Stimulated activated CD8-positive, alpha-beta memory T cell treated with anti-CD3 and anti-CD28 coated beads, Interleukin-12 subunit alpha, Interleukin-12 subunit beta, amount 100 ng/mL, for 1 hour (primary cell): ENCODE data around the gene PPFIBP1.
"Not testable (repeated sequence)": the region's sequence is repeated elsewhere in the genome, so short reads cannot be mapped to it uniquely, and the experiment has no call there.

Experiments
- DNase-seq: peaks from one replicate; pipeline ENCODE4 v3.0.0-alpha.2; 2020; ENCODE audit warnings: low read depth

Gene PPFIBP1

GRCh38 chr12:27627853-27628469, 104.0 kb downstream of the PPFIBP1 start:
- DNase-seq: not testable (repeated sequence)

- not testable (repeated sequence) for DNase-seq
Observed at GRCh38 chr12:27630219-27630618, 106.2 kb downstream of the PPFIBP1 start.

- DNase-seq: no peak
Observed at GRCh38 chr12:27631365-27631764, 107.4 kb downstream of the PPFIBP1 start.

DNA sequence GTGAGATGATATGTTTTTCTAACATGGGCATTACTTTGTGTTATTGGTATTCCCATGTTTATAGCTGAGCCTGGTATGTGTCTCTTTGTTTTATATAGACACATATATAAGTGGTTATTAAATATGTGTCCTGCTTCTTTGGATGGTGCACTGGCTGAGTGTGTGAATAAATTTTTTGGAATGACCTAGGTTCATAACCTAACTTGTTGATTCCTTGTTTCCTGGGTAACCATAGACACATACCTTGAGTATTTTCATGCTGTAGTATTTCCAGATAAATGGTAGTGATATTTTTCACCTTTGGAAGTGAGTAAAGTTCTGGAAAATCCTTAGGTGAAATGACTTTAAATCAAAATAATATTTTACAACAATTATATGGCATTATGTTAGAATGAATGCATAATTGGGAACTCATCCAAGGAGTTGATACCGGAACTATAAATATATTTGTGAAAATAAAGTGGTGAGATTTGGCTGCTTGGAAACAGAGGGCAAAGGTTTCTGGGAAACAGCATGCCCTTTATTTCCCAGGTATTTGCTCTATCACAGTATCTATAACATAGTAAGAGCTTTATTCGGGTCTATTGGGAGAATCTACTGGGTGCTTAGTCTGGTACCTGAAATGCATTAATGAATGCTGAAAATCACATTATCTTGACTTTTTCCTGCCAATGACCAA, 107.9 kb downstream of the PPFIBP1 start:
- no peak for DNase-seq

DNA sequence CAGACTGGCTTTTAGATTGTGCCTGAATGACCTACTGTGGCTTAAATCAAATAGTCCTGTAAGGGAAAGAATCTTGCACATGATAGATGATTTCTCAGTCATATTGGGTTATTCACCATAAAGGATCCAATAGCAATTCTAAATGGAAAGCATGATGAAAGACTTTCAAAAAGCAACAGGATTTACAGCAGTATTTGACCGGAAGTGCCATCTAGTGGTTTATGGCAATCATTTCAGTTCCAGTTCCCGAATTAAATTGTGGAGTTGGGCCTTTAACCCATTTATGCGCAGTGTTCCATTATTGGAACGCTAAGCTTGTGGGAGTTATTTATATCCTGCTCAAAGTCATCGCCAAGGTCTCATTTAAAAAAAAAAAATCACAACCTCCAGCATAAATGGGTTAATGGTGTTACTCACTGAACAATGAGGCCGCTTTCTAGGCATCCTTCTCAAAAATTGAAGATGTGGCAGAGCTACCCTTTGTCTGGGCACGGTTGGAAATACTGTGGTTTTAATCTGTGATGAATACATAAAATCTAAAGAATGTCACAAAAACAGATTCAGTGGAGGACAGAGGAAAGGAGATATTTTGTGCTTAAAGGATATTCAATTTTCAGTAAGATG, 111.5 kb downstream of the PPFIBP1 start:
- DNase-seq: no peak

DNA sequence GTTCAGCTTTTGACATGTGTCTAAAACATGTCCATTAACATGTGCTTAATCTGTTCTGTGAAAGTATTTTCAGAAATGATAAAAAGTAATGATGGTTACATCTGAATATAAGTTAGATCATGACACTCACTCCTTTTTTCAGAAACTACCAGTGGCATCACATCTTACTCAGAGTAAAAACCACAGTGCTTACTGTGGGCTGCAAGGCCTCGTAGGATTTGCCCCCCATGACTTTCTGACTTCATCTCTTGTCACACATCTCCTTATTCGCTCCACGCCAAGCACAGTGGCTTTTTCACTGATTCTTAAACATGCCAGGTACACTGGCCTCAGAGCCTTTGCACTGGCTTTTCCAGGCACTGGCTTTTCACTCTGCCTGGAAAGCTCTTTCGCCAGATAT, 112.6 kb downstream of the PPFIBP1 start:
- DNase-seq: not testable (repeated sequence)

GRCh38 chr12:27637524-27637923, 113.5 kb downstream of the PPFIBP1 start:
- DNase-seq: no peak

DNA sequence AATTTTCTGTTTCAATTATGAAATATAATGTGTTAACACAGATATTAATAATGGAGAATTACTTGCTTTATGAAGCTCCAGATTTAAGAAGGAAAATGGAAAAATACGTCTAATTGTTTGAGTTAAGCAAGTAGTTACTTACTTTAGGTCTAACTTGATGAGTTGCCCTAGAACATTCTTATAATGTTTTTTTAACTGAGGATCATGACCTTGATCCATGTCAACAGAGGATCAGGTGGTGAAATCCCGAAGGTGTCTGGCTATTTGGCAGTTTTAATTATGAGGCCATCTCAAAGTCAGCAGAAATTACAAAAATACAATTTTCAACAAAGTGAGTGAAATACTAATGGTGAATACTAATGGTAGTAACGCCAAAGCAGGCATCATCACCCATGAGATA, 115.3 kb downstream of the PPFIBP1 start:
- DNase-seq: no peak

DNA sequence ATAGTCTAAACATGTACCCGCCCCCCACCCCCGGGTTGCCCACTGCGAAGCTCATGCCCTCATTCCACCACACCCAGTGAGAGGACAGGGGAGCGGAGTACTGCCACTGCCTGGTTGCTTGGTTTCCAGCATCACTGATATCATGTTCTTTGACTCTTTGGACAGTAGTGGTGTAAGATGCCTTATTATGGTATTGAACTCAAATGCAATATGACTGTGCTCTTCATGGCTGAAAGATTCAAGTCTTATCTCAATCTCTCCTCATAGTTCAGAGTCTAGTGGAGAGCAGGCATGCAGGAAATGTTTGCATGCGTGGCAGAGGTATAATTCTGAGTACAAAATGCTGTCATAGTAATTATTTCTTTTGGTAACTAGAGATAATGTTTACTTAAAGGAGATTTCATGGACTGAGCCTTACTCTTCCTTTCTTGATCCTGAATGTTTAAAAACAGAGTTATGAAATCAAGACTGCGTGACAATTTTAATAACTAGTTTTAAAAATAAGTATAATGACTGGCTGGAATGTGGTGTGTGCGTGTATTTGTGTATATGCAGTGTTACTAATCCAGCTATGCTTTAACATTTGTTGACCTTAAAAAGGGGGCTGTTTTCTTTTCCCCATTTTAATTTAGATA, 116.7 kb downstream of the PPFIBP1 start:
- DNase-seq: not testable (repeated sequence)

GRCh38 chr12:27642361-27642760, 118.4 kb downstream of the PPFIBP1 start:
- DNase-seq: not testable (repeated sequence)

DNA sequence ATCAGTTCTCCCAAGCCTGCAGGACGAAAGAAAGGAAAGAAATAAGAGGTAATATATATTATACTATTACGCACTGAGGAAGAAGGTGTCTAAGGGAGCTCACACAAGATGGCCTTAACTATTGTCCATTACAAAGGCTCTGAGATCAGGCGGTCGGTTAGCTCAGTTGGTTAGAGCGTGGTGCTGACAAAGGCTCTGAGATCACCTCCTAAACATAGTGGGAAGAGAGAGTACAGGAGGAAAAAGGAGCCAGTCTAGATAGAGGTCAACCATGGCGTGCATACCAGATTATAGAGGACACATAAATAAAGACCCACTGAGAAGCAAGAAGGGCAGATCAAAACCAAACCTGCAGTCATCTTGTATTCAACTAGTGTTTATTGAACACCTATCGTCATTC, 118.9 kb downstream of the PPFIBP1 start:
- DNase-seq: not testable (repeated sequence)

- DNase-seq: no peak
Observed at GRCh38 chr12:27644158-27644845, 120.3 kb downstream of the PPFIBP1 start.

- DNase-seq: no peak
Observed at GRCh38 chr12:27645671-27646070, 121.7 kb downstream of the PPFIBP1 start.

GRCh38 chr12:27646149-27646548, 122.1 kb downstream of the PPFIBP1 start:
- no peak for DNase-seq

GRCh38 chr12:27650011-27650410, 126.0 kb downstream of the PPFIBP1 start:
- no peak for DNase-seq

DNA sequence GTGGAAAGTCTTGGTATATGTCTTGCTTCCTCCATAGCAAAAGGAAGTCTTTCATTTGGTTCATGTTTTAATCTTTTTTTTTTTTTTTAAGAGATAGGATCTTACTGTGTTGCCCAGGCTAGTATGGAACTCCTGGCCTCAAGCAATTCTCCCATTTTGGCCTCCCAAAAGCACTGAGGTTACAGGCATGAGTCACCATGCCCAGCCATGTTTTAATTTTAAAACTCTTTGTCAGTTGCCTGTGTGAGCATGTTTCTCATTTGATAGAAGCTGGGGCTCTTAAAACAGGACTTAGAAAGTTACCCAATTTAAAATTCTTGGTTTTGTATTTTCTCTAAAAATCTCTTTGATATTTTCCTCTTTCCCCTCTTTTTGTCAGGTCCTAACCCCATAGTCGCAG, 127.2 kb downstream of the PPFIBP1 start:
- DNase-seq: no peak

- DNase-seq: peak; percentile 13
Observed at GRCh38 chr12:27652174-27652763, 128.3 kb downstream of the PPFIBP1 start.

GRCh38 chr12:27653661-27654060, 129.7 kb downstream of the PPFIBP1 start:
- DNase-seq: no peak

- DNase-seq: not testable (repeated sequence)
Observed at GRCh38 chr12:27655476-27655875, 131.5 kb downstream of the PPFIBP1 start.

- DNase-seq: no peak
Observed at GRCh38 chr12:27657296-27657695, 133.3 kb downstream of the PPFIBP1 start.

DNA sequence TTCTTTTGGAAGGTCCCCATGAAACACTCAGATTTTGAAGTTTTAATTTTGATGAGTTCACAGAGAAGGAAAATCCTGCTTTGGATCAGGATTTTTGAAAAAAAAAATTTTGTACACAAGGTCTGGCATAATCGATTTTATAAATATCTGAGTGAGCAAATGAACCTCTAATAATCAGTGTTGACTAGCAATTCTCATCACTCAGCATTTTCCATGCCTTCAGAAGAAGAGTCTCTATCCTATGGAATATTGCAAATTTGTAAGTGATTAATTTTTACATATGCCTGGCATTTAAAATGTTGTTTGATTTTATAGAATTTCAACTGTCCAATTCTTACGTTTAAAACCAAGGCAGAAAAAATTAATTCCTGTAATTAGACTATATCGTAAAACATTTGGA, 141.7 kb downstream of the PPFIBP1 start:
- DNase-seq: no peak

DNA sequence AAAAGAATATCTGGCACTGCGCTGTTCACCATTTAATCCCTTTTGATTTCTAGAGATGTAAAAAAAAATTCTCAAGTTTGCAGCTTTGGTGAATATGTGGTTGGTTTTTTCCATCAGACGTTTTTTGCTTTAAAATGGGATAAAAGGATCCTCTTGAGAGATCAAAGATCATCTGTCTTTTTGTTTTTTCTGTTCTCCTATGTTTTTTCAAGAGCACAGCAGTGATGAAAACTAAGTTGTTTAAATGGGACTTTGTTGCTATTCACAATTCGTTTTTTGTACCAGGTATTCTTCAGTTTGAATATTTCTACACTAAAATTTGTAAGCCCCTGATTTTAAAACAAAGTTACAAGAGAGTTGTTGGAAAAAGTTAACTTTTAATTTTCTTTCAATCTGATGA, 142.5 kb downstream of the PPFIBP1 start:
- no peak for DNase-seq
